WTC11 (cell line): ENCODE results near the gene SIRPG. TPM values are rescaled to one million over a fixed set of nuclear protein-coding genes. Genes with fewer than 3 reads are reported as not detected.

Experiments
- ATAC-seq: fragments of 200-7000 bp; cut with Tn5 transposase; 2 replicates; pipeline ENCODE4 v1.10.0; 2021; ENCODE audit warnings: mild to moderate bottlenecking, moderate library complexity
- CTCF ChIA-PET: fragments of 300-600 bp; sonication (Branson Sonifier 250); formaldehyde crosslinking; loops from one replicate; lab custom pipeline; 2021; ENCODE audit warnings: antibody characterized with exemption; lab: Charles Lee
- POLR2A ChIA-PET: fragments of 350-600 bp; sonication (Branson Sonifier 250); formaldehyde crosslinking; loops from one replicate; lab custom pipeline; 2021; ENCODE audit warnings: antibody characterized with exemption; lab: Charles Lee
- DNase-seq: peaks from one replicate; pipeline ENCODE4 v3.0.0; 2021; ENCODE audit warnings: low spot score
- H3K27ac Mint-ChIP-seq: 2 replicates; pipeline ENCODE4 v1.8.0; 2021; ENCODE audit warnings: mixed read lengths
- H3K27me3 Mint-ChIP-seq: 2 replicates; pipeline ENCODE4 v1.8.0; 2021; ENCODE audit warnings: low read depth, mild to moderate bottlenecking, moderate library complexity, mixed read lengths
- H3K36me3 Mint-ChIP-seq: 2 replicates; pipeline ENCODE4 v1.8.0; 2021; ENCODE audit warnings: mixed read lengths
- H3K4me1 Mint-ChIP-seq: 2 replicates; pipeline ENCODE4 v1.8.0; 2022; ENCODE audit warnings: mixed read lengths
- H3K4me3 Mint-ChIP-seq: 2 replicates; pipeline ENCODE4 v1.8.0; 2021; ENCODE audit warnings: mild to moderate bottlenecking, moderate library complexity, mixed read lengths
- H3K9me3 Mint-ChIP-seq: 2 replicates; pipeline ENCODE4 v1.8.0; 2021; ENCODE audit warnings: mixed read lengths
- ARID4B ChIP-seq: sonication (generic); formaldehyde crosslinking; IDR thresholded peaks from 2 replicates; pipeline ENCODE4 v1.8.0; 2023; ENCODE audit warnings: missing genetic modification reagents, mild to moderate bottlenecking, borderline replicate concordance
- CBFB ChIP-seq: sonication (generic); formaldehyde crosslinking; IDR thresholded peaks from 2 replicates; pipeline ENCODE4 v1.8.1; 2022; ENCODE audit warnings: mild to moderate bottlenecking, low read depth, missing genetic modification reagents
- CREM ChIP-seq: sonication (generic); formaldehyde crosslinking; IDR thresholded peaks from 2 replicates; pipeline ENCODE4 v1.8.1; 2022; ENCODE audit warnings: mild to moderate bottlenecking, missing genetic modification reagents, moderate library complexity
- E2F4 ChIP-seq: sonication (generic); formaldehyde crosslinking; IDR thresholded peaks from 2 replicates; pipeline ENCODE4 v1.8.1; 2022; ENCODE audit warnings: low read depth, mild to moderate bottlenecking, moderate library complexity, missing genetic modification reagents, borderline replicate concordance
- ESRRA ChIP-seq: sonication (generic); formaldehyde crosslinking; IDR thresholded peaks from 2 replicates; pipeline ENCODE4 v1.8.1; 2022; ENCODE audit warnings: mild to moderate bottlenecking, missing genetic modification reagents, borderline replicate concordance
- FOXK1 ChIP-seq: sonication (generic); formaldehyde crosslinking; IDR thresholded peaks from 2 replicates; pipeline ENCODE4 v1.8.0; 2022; ENCODE audit warnings: mild to moderate bottlenecking, moderate library complexity, missing genetic modification reagents
- IRF1 ChIP-seq: sonication (generic); formaldehyde crosslinking; IDR thresholded peaks from 2 replicates; pipeline ENCODE4 v1.8.0; 2023; ENCODE audit warnings: missing genetic modification reagents
- KAT7 ChIP-seq: sonication (generic); formaldehyde crosslinking; IDR thresholded peaks from 2 replicates; pipeline ENCODE4 v1.8.1; 2023; ENCODE audit warnings: missing genetic modification reagents, mild to moderate bottlenecking, borderline replicate concordance
- NFATC4 ChIP-seq: fragments of 250-450 bp; sonication (Bioruptor Pico); IDR thresholded peaks from 2 replicates; pipeline ENCODE4 v1.9.0; 2021; ENCODE audit warnings: mild to moderate bottlenecking
- PREB ChIP-seq: sonication (generic); formaldehyde crosslinking; IDR thresholded peaks from 2 replicates; pipeline ENCODE4 v1.8.1; 2022; ENCODE audit warnings: mild to moderate bottlenecking, missing genetic modification reagents, moderate library complexity, borderline replicate concordance
- SOX15 ChIP-seq: fragments of 250-450 bp; sonication (Bioruptor Pico); IDR thresholded peaks from 2 replicates; pipeline ENCODE4 v1.9.0; 2021; ENCODE audit warnings: mild to moderate bottlenecking
- STAT6 ChIP-seq: sonication (generic); formaldehyde crosslinking; conservative IDR thresholded peaks from 2 replicates; pipeline ENCODE4 v1.8.1; 2023; ENCODE audit warnings: mild to moderate bottlenecking, low read depth, missing genetic modification reagents, moderate library complexity
- TEAD4 ChIP-seq: sonication (generic); formaldehyde crosslinking; IDR thresholded peaks from 2 replicates; pipeline ENCODE4 v1.8.0; 2022; ENCODE audit warnings: mild to moderate bottlenecking, missing genetic modification reagents
- TP53 ChIP-seq: sonication (generic); formaldehyde crosslinking; IDR thresholded peaks from 2 replicates; pipeline ENCODE4 v1.8.1; 2023; ENCODE audit warnings: mild to moderate bottlenecking, missing genetic modification reagents
- USF2 ChIP-seq: sonication (generic); formaldehyde crosslinking; IDR thresholded peaks from 2 replicates; pipeline ENCODE4 v1.8.1; 2023; ENCODE audit warnings: mild to moderate bottlenecking, missing genetic modification reagents, moderate library complexity
- ZBTB21 ChIP-seq: sonication (generic); formaldehyde crosslinking; IDR thresholded peaks from 2 replicates; pipeline ENCODE4 v1.8.1; 2023; ENCODE audit warnings: mild to moderate bottlenecking, missing genetic modification reagents, borderline replicate concordance
- ZNF219 ChIP-seq: sonication (generic); formaldehyde crosslinking; IDR thresholded peaks from 2 replicates; pipeline ENCODE4 v1.8.0; 2023; ENCODE audit warnings: missing genetic modification reagents, mild to moderate bottlenecking, borderline replicate concordance
- ZNF423 ChIP-seq: fragments of 250-450 bp; sonication (Bioruptor Pico); IDR thresholded peaks from 2 replicates; pipeline ENCODE4 v2.1.2; 2022; ENCODE audit warnings: mild to moderate bottlenecking, moderate library complexity
- ZNF512 ChIP-seq: sonication (generic); formaldehyde crosslinking; IDR thresholded peaks from 2 replicates; pipeline ENCODE4 v1.8.1; 2022; ENCODE audit warnings: missing genetic modification reagents, borderline replicate concordance
- ZNF532 ChIP-seq: fragments of 250-450 bp; sonication (Bioruptor Pico); IDR thresholded peaks from 2 replicates; pipeline ENCODE4 v1.9.0; 2021; ENCODE audit warnings: mild to moderate bottlenecking, borderline replicate concordance
- total RNA-seq: library from RNA; stranded (reverse); gene quantifications from 3 replicates; pipeline ENCODE4 v1.2.3, GENCODE V29; 2021

SIRPG gene
- total RNA-seq, 1 experiment from 2014 or later = not detected

GRCh38 chr20:1622450-1622849 lies 35.1 kb downstream of the SIRPG start:
- TF ChIP-seq IRF1 (CRISPR knock-in tag) (no peak), TEAD4 (CRISPR knock-in tag) (no peak), KAT7 (CRISPR knock-in tag) (no peak), CBFB (CRISPR knock-in tag) (no peak), ZNF532 (CRISPR knock-in tag) (no peak), ZNF219 (CRISPR knock-in tag) (no peak), ZBTB21 (CRISPR knock-in tag) (no peak), ARID4B (CRISPR knock-in tag) (no peak), FOXK1 (no peak), PREB (CRISPR knock-in tag) (no peak), USF2 (no peak), SOX15 (CRISPR knock-in tag) (no peak), STAT6 (CRISPR knock-in tag) (no peak), ZNF423 (no peak), ZNF512 (CRISPR knock-in tag) (no peak), E2F4 (no peak), NFATC4 (CRISPR knock-in tag) (no peak), ESRRA (no peak), CREM (CRISPR knock-in tag) (no peak), TP53 (CRISPR knock-in tag) (no peak)
- TF ChIP-seq, all 79 proteins: peak for 0
- ChIA-PET CTCF (interaction anchor here (1.4 kb wide), 1 partner anchor 9 kb away, joined by 3 read pairs; no protein-coding TSS in a partner anchor), POLR2A (no interaction called here)
- no peak for ATAC-seq
- H3K4me1 Mint-ChIP-seq = peaks cover 19% of the 10 kb centered on the region
- DNase-seq = no peak
- no peak overlapping the region for H3K4me3 Mint-ChIP-seq
- H3K36me3 Mint-ChIP-seq = peaks cover 7% of the 10 kb centered on the region; the same call in 1 of the 2 replicates
- H3K9me3 Mint-ChIP-seq = peaks cover 10% of the 10 kb centered on the region
- H3K27me3 Mint-ChIP-seq = peaks cover under 1% of the 10 kb centered on the region; the same call in 1 of the 2 replicates
- H3K27ac Mint-ChIP-seq = no peak overlapping the region
